ENCODE data around the gene PTPRF.
"Not testable (repeated sequence)": the region's sequence is repeated elsewhere in the genome, so short reads cannot be mapped to it uniquely, and the experiment has no call there.

Gene PTPRF

GRCh38 chr1:43639976-43640794 is 109.5 kb downstream of the PTPRF start:
- no peak for DNase-seq

- no peak for DNase-seq
Measured at GRCh38 chr1:43644558-43644957, 113.9 kb downstream of the PTPRF start.

GRCh38 chr1:43645461-43645860 is 114.8 kb downstream of the PTPRF start:
- no peak for DNase-seq

- not testable (repeated sequence) for DNase-seq
Measured at GRCh38 chr1:43647331-43647730, 116.6 kb downstream of the PTPRF start.

- DNase-seq: peak; percentile 53
Measured at GRCh38 chr1:43648221-43648847, 117.7 kb downstream of the PTPRF start.

GRCh38 chr1:43648876-43649477 is 118.3 kb downstream of the PTPRF start:
- DNase-seq: no peak

- peak; percentile 98 for DNase-seq
Measured at GRCh38 chr1:43650310-43651085, 119.8 kb downstream of the PTPRF start.

GRCh38 chr1:43651188-43651587 is 120.5 kb downstream of the PTPRF start:
- no peak for DNase-seq

GRCh38 chr1:43651902-43652301 is 121.2 kb downstream of the PTPRF start:
- peak; percentile 16 for DNase-seq

- DNase-seq: no peak
Measured at GRCh38 chr1:43653339-43653738, 122.7 kb downstream of the PTPRF start.

- DNase-seq: no peak
Measured at GRCh38 chr1:43653893-43654292, 123.2 kb downstream of the PTPRF start.

- no peak for DNase-seq
Measured at GRCh38 chr1:43655953-43656352, 125.3 kb downstream of the PTPRF start.

GRCh38 chr1:43659212-43660166 is 128.8 kb downstream of the PTPRF start:
- DNase-seq: no peak

- DNase-seq: no peak
Measured at GRCh38 chr1:43660355-43660754, 129.7 kb downstream of the PTPRF start.

- no peak for DNase-seq
Measured at GRCh38 chr1:43664369-43664768, 133.7 kb downstream of the PTPRF start.

- DNase-seq: no peak
Measured at GRCh38 chr1:43666608-43667007, 135.9 kb downstream of the PTPRF start.

- DNase-seq: no peak
Measured at GRCh38 chr1:43668956-43669355, 138.3 kb downstream of the PTPRF start.

- no peak for DNase-seq
Measured at GRCh38 chr1:43669878-43670277, 139.2 kb downstream of the PTPRF start.

GRCh38 chr1:43671193-43671592 is 140.5 kb downstream of the PTPRF start:
- DNase-seq: no peak

- DNase-seq: no peak
Measured at GRCh38 chr1:43671626-43672330, 141.1 kb downstream of the PTPRF start.

- no peak for DNase-seq
Measured at GRCh38 chr1:43673261-43673660, 142.6 kb downstream of the PTPRF start.

All from inflammatory macrophage treated with lipopolysaccharide for 4 hours (primary cell).